Measurements from ENCODE around the gene FLT1.

FLT1 gene, protein sequence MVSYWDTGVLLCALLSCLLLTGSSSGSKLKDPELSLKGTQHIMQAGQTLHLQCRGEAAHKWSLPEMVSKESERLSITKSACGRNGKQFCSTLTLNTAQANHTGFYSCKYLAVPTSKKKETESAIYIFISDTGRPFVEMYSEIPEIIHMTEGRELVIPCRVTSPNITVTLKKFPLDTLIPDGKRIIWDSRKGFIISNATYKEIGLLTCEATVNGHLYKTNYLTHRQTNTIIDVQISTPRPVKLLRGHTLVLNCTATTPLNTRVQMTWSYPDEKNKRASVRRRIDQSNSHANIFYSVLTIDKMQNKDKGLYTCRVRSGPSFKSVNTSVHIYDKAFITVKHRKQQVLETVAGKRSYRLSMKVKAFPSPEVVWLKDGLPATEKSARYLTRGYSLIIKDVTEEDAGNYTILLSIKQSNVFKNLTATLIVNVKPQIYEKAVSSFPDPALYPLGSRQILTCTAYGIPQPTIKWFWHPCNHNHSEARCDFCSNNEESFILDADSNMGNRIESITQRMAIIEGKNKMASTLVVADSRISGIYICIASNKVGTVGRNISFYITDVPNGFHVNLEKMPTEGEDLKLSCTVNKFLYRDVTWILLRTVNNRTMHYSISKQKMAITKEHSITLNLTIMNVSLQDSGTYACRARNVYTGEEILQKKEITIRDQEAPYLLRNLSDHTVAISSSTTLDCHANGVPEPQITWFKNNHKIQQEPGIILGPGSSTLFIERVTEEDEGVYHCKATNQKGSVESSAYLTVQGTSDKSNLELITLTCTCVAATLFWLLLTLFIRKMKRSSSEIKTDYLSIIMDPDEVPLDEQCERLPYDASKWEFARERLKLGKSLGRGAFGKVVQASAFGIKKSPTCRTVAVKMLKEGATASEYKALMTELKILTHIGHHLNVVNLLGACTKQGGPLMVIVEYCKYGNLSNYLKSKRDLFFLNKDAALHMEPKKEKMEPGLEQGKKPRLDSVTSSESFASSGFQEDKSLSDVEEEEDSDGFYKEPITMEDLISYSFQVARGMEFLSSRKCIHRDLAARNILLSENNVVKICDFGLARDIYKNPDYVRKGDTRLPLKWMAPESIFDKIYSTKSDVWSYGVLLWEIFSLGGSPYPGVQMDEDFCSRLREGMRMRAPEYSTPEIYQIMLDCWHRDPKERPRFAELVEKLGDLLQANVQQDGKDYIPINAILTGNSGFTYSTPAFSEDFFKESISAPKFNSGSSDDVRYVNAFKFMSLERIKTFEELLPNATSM (N-terminal part only)

DNA sequence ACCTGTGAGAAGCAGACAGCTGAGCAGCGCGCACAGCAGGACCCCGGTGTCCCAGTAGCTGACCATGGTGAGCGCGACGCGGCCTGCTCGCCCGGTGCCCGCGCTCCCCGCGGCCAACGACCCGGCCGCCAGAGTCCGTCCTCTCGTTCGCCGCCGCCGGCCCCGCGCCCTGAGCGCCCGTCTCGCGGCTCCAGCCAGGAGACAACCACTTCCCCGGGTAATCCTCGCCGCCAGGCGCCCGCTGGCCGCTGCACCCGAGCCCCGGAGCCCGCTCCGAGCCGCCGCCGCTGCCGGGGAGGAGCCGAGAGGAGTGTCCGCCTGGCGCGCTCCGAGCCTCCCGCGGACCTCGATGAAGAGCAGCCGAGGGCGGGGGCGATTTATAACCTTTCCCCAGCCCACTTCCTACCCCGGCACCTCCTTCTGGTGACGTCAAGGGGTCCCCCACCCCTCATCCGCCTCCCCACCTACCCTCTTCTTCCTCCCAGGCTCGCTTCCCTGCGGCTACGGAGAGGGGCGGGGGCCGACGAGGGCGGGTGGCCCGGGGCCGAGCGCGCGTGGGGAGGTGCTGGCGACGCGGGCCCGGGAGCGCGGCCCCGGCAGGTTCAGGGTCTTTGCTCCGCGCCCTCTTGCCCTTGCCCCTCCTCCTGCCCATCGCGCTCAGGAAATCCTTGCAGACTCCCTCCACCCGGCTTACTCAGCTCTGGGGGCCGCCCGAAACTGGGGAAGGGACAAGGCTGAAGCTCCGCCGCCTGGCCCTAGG, at the start of gene FLT1:
Gene FLT1, minus strand, starts transcription at position 351 of the 760 bp plus-strand sequence. Its CDS starts 285 bp downstream, at position 66.
- in situ Hi-C loops (cut with MboI; ENCODE audit: low sequenced_read_pairs), result no loop called here

DNA sequence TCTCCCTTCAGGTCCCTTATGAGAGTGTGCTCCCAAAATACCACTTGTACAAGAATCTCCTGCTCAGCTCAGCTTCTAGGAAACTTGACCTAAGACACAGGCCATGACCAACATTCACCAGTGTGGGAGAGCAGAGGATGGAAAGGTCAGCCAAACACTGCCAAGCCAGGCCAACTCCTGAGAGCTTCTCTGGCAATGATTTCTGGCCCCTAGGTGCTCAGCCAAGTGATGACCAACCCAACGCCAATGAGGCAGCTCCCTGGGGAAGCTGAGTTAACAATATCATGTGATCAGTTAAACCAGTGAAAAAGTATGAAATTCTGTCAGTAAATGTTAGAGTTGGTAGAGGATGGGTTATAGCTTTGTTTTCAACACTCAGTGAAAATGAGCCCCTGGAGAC, 49.1 kb upstream of the FLT1 start:
- in situ Hi-C loops (cut with MboI; ENCODE audit: low sequenced_read_pairs), result no loop called here

DNA sequence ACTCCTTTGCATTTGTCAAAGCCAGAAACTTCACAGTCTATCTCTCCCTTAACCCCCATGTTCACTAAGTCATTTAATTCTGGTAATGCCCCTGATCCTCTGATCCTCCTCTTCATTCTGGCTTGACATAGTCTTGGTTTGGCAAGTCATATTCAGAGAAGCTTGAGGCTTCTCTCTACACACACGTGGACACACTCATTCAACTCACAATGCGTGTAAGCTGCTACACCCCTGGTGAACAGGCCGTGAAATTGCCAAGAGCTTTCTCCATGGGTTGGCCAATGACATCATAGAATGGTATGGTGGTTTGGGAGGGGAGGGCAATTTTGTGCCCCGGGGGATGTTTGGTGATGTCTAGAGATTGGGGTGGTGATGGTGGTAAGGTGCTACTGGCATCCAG, 47.9 kb upstream of the FLT1 start:
- in situ Hi-C loops (cut with MboI; ENCODE audit: low sequenced_read_pairs), result no loop called here

DNA sequence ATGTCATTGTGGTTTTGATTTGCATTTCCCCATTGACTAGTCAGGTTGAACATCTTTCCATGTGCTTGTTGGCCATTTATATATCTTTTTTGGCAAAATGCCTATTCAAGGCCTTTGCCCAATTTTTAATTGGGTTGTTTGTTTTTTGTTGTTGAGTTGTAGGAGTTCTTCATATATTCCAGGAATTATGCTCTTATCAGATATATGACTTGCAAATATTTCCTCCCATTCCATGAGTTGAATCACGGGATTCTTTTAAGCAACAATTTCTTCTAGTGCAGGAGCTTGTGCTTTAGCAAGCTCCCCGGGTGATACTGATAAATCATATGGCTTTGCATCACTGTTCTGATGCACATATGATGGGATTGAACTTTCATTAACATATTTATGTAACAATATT, 47.0 kb upstream of the FLT1 start:
- in situ Hi-C loops (cut with MboI; ENCODE audit: low sequenced_read_pairs), result no loop called here

DNA sequence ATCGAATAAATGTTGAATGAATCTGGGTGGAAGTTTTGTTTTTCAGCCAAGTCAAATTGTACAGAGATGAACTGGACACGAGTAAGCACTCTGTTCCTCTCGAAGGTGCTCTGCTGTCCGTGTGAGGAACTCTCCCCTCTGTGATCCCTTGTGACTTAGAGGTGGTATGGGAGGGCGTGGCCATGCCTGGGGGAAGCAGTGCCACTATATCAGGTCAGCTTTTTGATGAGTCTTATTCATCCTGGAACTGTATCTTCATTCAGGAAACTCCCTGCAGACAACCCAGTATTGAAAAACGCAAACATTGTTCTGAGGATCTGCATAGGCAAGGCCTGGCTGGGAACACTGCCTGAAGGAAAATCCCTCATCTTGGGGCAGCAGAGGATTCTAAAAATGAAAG, 45.7 kb upstream of the FLT1 start:
- in situ Hi-C loops (cut with MboI; ENCODE audit: low sequenced_read_pairs), result no loop called here

DNA sequence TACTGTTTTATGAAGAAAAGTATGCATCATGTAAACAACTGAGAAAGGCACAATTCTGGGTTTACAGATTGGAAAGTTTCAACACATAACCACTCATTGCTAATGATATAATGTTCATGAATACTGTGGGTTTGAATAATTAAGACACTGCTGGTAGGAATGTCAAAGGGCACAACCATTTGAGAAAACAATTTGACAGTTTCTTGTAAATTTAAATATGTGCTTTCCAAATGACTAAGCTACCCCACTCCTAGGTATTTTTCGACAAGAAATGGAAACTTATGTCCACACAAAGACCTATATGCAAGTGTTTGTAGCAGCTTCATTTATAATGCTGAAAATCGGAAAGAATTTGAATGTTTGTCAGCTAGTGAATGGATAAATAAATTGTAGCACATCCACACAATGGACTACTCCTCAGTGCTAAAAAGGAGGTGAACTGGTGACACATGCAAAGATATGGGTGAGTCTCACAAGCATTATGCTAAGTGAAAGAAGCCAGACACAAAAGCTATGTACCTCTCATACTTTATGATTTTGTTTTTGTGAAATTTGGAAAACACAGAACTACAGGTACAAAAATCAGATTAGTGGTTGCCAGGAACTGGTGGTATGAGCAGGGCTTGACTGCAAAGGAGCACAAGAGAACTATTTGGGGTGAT, 44.8 kb upstream of the FLT1 start:
- in situ Hi-C loops (cut with MboI; ENCODE audit: low sequenced_read_pairs), result no loop called here

DNA sequence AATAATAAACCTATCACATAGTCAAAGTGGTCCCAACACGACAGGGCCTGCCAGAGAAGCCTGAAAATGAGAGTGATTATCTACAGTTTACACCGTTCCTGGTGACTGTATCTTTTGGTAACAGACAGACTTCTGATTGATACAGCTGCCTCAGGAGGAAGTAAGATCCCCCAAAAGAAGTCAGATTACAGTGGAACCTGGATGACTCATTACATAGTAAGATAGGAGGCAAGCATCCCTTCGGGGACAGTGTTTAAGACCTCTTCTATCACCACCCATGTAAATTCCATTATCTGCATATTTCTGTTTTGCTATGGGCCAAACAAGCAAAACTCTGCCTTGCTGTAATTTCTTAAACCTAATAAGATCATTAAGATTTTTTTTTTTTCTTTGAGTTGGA, 44.0 kb upstream of the FLT1 start:
- in situ Hi-C loops (cut with MboI; ENCODE audit: low sequenced_read_pairs), result no loop called here

DNA sequence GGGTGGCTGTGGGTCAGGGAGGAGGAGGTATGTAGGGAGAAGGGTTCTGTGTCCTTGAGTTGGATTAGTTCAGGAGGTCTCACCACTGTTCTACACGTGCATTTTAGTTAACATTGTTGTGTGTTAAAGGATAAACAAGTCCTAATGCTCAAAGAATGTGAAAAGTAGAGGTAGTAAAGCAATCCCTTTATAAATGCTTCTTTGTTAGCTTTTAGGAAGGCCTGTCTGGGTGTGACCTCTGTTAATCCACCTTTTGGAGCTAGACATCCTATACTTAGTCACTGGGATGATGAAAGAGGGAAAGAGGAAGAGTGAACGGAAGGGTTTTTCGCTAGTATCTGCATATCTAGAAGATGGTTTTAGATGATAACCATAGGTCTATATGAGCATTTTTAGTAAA, 42.2 kb upstream of the FLT1 start:
- in situ Hi-C loops (cut with MboI; ENCODE audit: low sequenced_read_pairs), result no loop called here

DNA sequence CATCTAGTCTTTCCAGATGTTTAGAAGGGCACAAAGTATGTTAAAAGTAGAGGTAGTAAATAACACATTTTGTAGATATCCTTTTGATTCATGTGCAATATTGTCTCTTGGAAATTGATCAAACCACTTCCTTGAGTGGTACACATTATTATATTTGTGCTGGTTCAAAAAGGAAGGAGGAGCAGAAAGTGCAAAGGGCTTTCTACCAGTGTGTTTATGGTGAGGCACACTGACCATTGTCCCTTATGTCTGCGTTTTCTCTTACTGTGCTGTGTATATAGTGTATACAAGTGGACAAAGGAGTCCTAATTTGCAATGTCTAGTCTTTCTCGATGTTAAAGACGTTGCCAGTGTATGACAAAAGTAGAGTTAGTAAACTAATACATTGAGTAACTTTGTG, 41.4 kb upstream of the FLT1 start:
- in situ Hi-C loops (cut with MboI; ENCODE audit: low sequenced_read_pairs), result no loop called here

DNA sequence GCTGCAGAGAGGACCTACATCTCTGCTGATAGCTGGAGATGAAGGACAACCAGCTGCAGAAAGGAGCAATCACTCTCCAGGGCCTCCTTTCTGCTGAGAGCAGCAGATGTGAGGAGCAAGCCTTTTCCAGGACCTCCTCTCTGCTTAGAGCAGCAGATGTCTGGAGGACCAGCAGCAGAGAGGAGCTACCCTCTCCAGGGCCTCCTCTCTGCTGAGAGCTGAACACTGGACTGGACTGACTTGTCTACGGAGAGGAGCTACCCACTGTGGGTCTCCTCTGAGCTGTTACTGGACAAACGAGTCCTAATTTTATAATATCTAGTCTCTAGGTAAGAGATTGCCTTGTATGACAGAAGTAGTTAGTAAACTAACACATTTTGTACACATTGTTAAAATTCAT, 40.8 kb upstream of the FLT1 start:
- in situ Hi-C loops (cut with MboI; ENCODE audit: low sequenced_read_pairs), result no loop called here

DNA sequence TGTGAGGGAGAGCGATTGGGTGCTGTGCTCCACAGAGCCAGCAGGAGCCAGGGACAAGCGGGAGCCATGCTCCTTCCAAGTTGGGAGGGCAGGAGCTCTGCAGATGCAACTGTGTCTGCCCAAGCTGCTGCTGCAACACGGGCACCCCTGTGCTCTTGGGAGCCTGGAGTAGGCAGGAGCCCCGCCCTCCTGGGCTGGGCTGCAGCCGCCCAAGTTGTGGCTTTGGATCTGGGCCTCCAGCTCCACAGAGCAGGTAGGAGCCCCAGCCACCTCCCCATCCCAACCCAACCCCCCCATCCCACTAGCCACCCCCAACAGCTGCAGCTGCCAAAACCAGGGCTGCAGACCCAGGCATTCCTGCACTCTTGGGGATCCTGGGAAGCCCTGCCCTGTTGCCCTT, 39.9 kb upstream of the FLT1 start:
- in situ Hi-C loops (cut with MboI; ENCODE audit: low sequenced_read_pairs), result no loop called here

DNA sequence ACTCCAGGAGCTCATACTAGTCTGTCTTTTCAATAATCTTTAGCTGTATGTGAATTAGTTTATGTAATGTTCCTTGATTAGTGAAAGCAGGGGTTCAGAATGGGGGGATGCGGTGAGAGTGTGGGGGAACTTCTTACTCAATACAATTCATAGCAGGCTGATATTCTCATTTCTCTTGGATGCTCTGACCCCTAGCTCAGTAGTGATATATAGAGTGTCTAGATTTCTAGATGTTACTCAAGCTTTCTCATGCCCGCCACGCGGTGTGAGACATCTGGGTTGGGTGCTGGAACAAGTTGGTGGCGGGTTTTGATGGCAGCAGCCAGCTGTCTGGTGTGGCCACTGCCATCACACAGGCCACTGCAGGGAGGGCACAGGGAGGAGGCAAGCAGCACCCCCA, 39.3 kb upstream of the FLT1 start:
- in situ Hi-C loops (cut with MboI; ENCODE audit: low sequenced_read_pairs), result no loop called here

DNA sequence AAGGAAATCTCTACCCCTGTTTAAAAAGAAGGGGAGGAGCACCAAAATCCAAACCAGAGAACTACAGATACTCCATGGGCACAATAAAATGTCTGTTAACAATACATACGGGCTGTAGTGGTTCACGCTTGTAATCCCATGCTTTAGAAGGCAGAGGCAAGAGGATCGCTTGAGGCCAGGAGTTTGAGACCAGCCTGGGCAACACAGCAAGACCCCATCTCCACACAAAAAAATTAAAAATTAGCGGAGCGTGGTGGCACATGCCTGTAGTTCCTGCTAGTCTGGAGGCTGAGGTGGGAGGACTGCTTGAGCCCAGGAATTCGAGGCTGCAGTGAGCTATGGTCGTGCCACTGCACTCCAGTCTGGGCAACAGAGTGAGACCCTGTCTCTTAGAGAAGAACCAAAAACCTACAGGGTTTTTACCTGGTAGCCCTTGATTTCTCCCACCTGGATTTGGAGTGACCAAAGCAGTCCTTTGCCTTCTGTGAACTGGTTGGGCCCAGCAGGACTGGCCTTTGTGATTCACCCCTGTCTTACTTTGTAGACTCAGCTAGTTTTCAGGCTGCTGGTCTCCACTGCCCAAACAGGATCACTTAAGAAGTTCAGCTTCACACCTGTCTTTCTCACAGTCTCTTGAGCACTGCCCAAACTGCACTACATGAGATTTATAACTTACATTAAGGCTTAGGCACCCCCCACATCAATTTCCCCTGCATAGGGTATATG, 38.7 kb upstream of the FLT1 start:
- in situ Hi-C loops (cut with MboI; ENCODE audit: low sequenced_read_pairs), result no loop called here

DNA sequence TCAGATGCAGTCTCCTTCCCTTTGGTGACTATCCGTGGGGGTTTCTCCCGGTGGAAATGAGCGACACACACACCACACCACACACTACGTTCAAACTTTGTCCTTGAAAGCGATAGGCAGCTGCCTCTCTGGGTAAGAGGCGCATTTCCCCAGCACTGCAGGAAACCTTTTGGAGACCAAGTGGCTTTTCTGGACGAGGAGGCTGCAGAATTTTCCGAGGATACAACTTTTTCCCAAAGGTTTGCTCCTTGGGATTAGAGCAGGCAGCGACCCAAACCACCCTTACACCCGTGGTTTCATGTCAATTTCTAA, 38.2 kb upstream of the FLT1 start:
- in situ Hi-C loops (cut with MboI; ENCODE audit: low sequenced_read_pairs), result no loop called here

DNA sequence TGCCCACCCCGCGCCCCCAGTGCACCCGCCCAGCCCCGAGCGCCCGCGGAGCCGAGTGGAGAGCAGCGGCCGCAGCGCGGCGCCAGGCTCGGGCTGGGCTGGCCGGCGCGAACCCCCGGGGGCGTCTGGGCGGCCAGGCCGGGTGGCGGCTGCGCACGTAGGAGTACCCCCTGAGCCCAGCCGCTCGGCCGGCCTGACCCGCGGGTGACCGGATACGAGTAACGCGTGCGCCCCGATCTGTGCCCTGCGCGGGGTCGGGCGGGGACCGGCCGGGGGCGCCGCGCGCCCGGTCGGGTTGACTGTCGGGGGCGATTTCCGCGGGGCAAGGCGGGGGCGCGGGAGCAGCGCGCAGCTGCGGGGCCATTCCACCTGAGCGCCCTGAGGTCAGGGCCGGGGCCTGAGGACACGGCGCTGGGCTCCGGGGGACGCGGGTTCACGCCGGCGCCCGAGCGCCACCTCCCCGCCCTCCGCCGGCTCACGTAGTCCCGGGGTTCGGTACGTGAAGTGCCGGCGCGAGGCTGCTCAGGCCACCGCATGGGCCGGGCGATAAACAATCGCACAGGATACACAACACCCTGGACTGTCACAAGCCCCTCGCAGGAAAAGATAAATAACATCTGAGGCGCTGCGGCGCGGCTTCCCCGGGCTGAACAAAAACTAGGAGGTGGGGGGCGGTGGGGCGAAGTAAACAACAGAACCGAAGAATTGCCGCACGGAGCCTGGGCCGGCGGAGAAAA, 37.6 kb upstream of the FLT1 start:
- in situ Hi-C loops (cut with MboI; ENCODE audit: low sequenced_read_pairs), result no loop called here

DNA sequence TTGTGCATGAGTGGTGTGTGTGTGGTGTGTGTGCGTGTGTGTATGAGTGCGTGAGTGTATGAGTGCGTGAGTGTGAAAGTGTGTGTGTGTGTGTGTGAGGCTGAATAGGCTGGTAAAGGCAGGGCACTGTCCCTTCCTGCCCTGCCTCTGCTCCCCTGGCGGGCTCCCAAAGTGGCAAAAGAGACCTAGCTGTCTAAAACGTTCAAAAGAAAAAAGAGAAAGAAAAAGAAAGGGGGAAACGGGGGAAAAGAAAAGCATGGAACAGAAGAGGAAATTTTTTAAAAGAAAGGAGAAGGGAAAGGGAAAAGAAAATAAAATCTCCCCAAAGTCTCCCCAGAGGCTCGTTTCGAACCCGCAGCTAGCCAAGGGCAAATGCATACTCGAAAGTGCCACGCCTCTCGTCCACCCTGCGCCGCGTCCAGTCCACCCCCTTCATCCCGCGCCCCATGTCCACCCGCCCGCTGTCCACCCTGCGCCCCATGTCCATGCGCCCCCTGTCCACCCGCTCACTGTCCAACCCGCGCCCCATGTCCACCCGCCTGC, 37.0 kb upstream of the FLT1 start:
- in situ Hi-C loops (cut with MboI; ENCODE audit: low sequenced_read_pairs), result no loop called here

DNA sequence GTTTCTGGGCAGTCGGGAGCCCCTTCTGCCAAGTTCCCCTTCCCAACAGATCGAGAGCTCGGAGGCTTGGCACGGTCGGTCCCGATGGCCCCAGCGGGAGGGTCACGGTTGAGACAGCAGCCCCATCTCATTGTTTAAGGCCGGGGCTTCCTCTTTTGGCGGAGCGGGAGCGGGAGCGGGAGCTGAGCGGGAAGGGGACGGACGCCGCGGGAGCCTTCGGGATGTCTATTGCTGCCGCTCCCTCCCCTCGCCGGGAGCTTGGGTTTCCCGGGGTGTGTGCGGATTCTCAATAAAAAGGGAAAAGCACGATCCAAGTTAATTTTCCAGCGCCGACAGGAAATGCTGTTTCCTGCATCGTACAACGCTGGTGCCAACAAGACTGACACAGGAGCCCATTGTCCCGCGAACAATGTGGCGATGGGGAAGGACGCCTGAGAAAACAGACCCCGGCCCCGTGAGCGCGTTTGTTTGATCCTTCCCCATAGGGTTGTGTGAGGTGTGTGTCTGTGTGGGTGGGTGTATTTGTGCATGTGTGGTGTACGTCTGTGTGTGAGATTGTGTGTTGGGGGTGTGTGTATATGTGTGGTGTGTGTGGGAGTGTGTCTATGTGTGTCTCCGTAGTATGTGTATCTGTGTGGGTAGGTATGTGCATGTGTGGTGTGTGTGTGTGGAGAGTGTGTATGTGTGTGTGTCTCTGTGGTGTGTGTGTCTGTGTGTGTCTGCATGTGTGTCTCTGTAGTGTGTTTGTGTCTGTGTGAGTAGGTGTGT, 36.3 kb upstream of the FLT1 start:
- in situ Hi-C loops (cut with MboI; ENCODE audit: low sequenced_read_pairs), result no loop called here

DNA sequence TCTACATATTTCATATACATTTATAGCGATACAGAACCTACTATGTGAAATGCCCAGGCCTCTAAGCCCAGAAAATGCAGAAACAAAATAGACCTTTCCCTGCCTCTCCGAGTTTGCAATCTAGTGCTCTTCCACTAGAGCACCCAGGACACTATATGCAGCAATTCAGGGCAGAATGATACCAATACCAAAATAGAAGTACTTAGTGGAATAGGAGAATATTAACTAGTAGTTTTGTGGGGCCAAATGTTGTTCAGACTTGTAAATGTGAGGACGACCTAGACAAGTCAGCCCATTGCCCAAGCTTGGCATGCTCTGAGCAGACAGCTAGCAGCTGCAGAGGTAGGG, 35.8 kb upstream of the FLT1 start:
- in situ Hi-C loops (cut with MboI; ENCODE audit: low sequenced_read_pairs), result no loop called here

All from hTERT RPE-1 (cell line).